ENCODE measurements around the gene MDH2.

The MDH2 gene

DNA sequence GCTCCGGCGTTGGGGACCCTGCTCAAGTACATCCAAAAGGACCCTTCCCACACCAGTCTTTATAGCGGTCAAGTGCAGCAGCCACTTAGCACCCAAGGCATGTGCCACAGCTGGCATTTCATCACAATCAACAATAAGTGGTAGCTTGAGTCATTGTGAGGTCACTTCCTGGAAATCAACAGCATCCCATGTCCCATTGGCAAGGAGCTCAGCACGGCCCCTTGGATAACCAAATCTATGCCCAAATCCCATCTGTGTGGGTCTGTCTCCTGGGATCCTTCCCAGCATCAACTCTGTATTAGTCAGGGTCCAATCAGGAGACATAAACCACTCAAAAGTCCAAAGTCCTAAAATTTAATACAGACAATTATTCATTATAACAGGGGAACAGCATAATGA lies 27.1 kb downstream of the MDH2 start:
- TF ChIP-seq TAF1 (IDR thresholded peaks at IDR 0.05; ENCODE audit: borderline replicate concordance, insufficient read depth, low read length) (no peak), FOXP2 (optimal IDR thresholded peaks at IDR 0.05; ENCODE audit: borderline replicate concordance, extremely low read depth, extremely low read length, insufficient read depth) (no peak), SIN3A (IDR thresholded peaks at IDR 0.05; ENCODE audit: borderline replicate concordance, insufficient read depth, low read length) (no peak), POLR2AphosphoS5 (IDR thresholded peaks at IDR 0.05; ENCODE audit: low read depth, low read length) (no peak)
- TF ChIP-seq, protein P1, sequence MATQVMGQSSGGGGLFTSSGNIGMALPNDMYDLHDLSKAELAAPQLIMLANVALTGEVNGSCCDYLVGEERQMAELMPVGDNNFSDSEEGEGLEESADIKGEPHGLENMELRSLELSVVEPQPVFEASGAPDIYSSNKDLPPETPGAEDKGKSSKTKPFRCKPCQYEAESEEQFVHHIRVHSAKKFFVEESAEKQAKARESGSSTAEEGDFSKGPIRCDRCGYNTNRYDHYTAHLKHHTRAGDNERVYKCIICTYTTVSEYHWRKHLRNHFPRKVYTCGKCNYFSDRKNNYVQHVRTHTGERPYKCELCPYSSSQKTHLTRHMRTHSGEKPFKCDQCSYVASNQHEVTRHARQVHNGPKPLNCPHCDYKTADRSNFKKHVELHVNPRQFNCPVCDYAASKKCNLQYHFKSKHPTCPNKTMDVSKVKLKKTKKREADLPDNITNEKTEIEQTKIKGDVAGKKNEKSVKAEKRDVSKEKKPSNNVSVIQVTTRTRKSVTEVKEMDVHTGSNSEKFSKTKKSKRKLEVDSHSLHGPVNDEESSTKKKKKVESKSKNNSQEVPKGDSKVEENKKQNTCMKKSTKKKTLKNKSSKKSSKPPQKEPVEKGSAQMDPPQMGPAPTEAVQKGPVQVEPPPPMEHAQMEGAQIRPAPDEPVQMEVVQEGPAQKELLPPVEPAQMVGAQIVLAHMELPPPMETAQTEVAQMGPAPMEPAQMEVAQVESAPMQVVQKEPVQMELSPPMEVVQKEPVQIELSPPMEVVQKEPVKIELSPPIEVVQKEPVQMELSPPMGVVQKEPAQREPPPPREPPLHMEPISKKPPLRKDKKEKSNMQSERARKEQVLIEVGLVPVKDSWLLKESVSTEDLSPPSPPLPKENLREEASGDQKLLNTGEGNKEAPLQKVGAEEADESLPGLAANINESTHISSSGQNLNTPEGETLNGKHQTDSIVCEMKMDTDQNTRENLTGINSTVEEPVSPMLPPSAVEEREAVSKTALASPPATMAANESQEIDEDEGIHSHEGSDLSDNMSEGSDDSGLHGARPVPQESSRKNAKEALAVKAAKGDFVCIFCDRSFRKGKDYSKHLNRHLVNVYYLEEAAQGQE (IDR thresholded peaks at IDR 0.05; ENCODE audit: insufficient read depth in 1 of 2, low read depth in 2 of 2, low read length in 2 of 2) = no peak

DNA sequence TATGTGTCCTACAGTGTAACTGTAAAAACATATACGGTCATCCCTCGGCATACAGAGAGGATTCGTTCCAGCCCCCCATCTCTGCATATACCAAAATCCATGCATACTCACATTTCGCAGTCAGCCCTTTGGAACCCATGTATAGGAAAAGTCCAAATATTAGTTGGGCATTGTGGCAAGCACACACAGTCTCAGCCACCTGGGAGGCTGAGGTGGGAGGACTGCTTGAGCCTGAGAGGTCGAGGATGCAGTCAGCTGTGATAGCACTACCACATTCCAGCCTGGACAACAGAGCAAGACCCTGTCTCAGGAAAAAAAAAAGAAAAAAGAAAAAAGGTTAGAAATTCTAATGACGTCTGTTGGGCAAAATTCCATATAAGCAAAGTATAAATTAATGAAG lies 29.1 kb downstream of the MDH2 start:
- TF ChIP-seq, protein P1 (IDR thresholded peaks at IDR 0.05; ENCODE audit: insufficient read depth in 1 of 2, low read depth in 2 of 2, low read length in 2 of 2) = no peak
- TF ChIP-seq TAF1 (IDR thresholded peaks at IDR 0.05; ENCODE audit: borderline replicate concordance, insufficient read depth, low read length) (no peak), POLR2AphosphoS5 (IDR thresholded peaks at IDR 0.05; ENCODE audit: low read depth, low read length) (no peak), FOXP2 (optimal IDR thresholded peaks at IDR 0.05; ENCODE audit: borderline replicate concordance, extremely low read depth, extremely low read length, insufficient read depth) (no peak), SIN3A (IDR thresholded peaks at IDR 0.05; ENCODE audit: borderline replicate concordance, insufficient read depth, low read length) (no peak)

DNA sequence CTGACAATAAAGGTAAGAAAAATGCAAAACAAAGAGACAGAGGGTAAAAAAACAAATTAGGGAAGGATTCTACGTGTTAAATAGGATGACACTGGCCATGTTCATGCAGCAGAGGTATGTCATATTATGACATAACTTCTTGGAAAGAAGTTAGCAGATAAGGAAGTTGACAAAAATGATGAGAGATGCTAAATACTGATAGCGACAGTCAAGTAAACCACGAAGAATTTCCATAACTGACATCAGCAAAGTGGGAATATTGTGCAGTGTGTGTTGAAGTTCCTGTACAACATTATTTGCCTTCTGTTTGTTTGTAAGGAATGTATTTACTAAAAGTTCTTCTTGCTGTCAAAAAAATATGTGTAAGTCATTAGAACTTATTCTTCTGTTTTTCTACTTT lies 29.5 kb downstream of the MDH2 start:
- TF ChIP-seq POLR2AphosphoS5 (IDR thresholded peaks at IDR 0.05; ENCODE audit: low read depth, low read length) (no peak), FOXP2 (optimal IDR thresholded peaks at IDR 0.05; ENCODE audit: borderline replicate concordance, extremely low read depth, extremely low read length, insufficient read depth) (no peak), TAF1 (IDR thresholded peaks at IDR 0.05; ENCODE audit: borderline replicate concordance, insufficient read depth, low read length) (no peak), SIN3A (IDR thresholded peaks at IDR 0.05; ENCODE audit: borderline replicate concordance, insufficient read depth, low read length) (no peak)
- TF ChIP-seq, protein P1 (IDR thresholded peaks at IDR 0.05; ENCODE audit: insufficient read depth in 1 of 2, low read depth in 2 of 2, low read length in 2 of 2) = no peak

DNA sequence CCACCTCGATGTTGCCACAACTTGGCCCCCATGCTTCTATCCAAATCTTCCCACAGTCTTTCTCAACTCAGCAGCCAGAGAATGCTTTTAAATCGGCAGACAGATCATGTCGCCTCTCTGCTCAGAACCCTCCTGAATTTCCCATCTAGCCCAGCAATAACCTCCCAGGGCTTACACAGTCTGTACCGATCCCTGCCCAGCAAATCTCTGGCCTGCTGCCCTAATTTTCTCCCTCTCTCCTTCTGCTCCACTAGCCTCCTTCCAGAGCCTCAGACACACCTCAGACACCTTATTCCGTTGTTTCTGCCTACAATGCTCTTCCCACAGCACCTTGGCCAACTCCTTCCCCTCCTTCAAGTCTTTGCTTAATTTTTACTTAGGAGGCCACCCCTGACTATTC lies 32.3 kb downstream of the MDH2 start:
- TF ChIP-seq SIN3A (IDR thresholded peaks at IDR 0.05; ENCODE audit: borderline replicate concordance, insufficient read depth, low read length) (no peak), POLR2AphosphoS5 (IDR thresholded peaks at IDR 0.05; ENCODE audit: low read depth, low read length) (no peak)

DNA sequence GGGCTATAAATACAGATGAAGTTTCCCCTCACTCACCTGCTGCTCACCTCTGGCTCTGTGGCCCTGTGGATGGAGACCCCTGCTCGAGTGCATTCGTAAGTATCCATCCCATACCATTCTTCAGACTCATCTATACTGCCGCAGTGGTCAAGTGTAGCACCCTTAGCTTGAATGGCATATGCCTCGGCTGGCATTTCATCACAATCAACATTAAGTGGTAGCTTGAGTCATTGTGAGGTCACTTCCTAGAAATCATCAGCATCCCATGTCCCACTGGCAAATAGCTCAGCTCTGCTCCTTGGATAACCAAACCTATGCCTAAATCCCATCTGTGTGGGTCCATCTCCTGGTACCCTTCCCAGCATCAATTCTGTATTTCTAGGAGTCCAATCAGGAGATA lies 38.2 kb downstream of the MDH2 start:
- TF ChIP-seq, protein P1 (IDR thresholded peaks at IDR 0.05; ENCODE audit: insufficient read depth in 1 of 2, low read depth in 2 of 2, low read length in 2 of 2) = no peak
- no peak for TF ChIP-seq TAF1 (IDR thresholded peaks at IDR 0.05; ENCODE audit: borderline replicate concordance, insufficient read depth, low read length)
- no peak for TF ChIP-seq POLR2AphosphoS5 (IDR thresholded peaks at IDR 0.05; ENCODE audit: low read depth, low read length)
- no peak for TF ChIP-seq SIN3A (IDR thresholded peaks at IDR 0.05; ENCODE audit: borderline replicate concordance, insufficient read depth, low read length)
- TF ChIP-seq FOXP2 (optimal IDR thresholded peaks at IDR 0.05; ENCODE audit: borderline replicate concordance, extremely low read depth, extremely low read length, insufficient read depth) = no peak
